ENCODE measurements around the gene COQ9. TPM values are rescaled to one million over a fixed set of nuclear protein-coding genes. Genes with fewer than 3 reads are reported as not detected.

COQ9 gene
- total and polyA plus RNA-seq, 2 experiments from 2014 or later = 26.6 to 36.3 TPM

- no peaks in the 10 kb centered on the region for H3K9me3 Mint-ChIP-seq
- H3K27ac Mint-ChIP-seq = no peak overlapping the region
- Histone ChIP-seq H3K4me3 (no peak overlapping the region), H3K27me3 (ENCODE audit: insufficient read depth) (peaks cover 17% of the 10 kb centered on the region; the same call in 1 of the 2 replicates), H3K4me2 (no peak overlapping the region), H3K27ac (ENCODE audit: low read depth) (no peak overlapping the region), H3K4me1 (ENCODE audit: insufficient read depth) (peaks cover 32% of the 10 kb centered on the region), H3K79me2 (replicated peaks; ENCODE audit: insufficient read depth) (no peaks in the 10 kb centered on the region; the same call in 1 of the 2 replicates), H3K36me3 (ENCODE audit: insufficient read depth) (no peaks in the 10 kb centered on the region), H4K20me1 (replicated peaks; ENCODE audit: insufficient read depth) (no peaks in the 10 kb centered on the region), H3K9me2 (ENCODE audit: insufficient read depth) (no peaks in the 10 kb centered on the region), H2AFZ (no peak overlapping the region), H3F3A (replicated peaks; ENCODE audit: low read depth) (no peaks in the 10 kb centered on the region)
- H3K27me3 Mint-ChIP-seq (ENCODE audit: insufficient read depth, low read depth, poor library complexity) = peaks cover 30% of the 10 kb centered on the region
- DNase-seq (ENCODE audit: low spot score) = no peak
- H3K4me1 Mint-ChIP-seq = peaks cover 41% of the 10 kb centered on the region
- no peak overlapping the region for H3K4me3 Mint-ChIP-seq
- no peak for ATAC-seq
- no peaks in the 10 kb centered on the region; the same call in 2 of the 3 replicates for H3K36me3 Mint-ChIP-seq (ENCODE audit: low read depth)
- TF ChIP-seq ZNF114 (CRISPR knock-in tag; IDR thresholded peaks at IDR 0.05) (no peak), POLR2AphosphoS5 (IDR thresholded peaks at IDR 0.05; ENCODE audit: low read depth) (no peak), NANOG (IDR thresholded peaks at IDR 0.05; ENCODE audit: borderline replicate concordance) (no peak), CREB1 (CRISPR knock-in tag; IDR thresholded peaks at IDR 0.05; ENCODE audit: low read depth) (no peak), CTCF (conservative IDR thresholded peaks at IDR 0.05; ENCODE audit: low read depth in 2 of 2) (no peak)
Observed at GRCh38 chr16:57482845-57483545, 35.7 kb downstream of the COQ9 start.

- Mint-ChIP-seq H3K27ac (no peak overlapping the region), H3K27me3 (ENCODE audit: insufficient read depth, low read depth, poor library complexity) (peaks cover 24% of the 10 kb centered on the region), H3K4me3 (peak overlapping the region; percentile 10; the same call in 1 of the 3 replicates), H3K36me3 (ENCODE audit: low read depth) (no peaks in the 10 kb centered on the region; the same call in 2 of the 3 replicates), H3K9me3 (peaks cover 7% of the 10 kb centered on the region; the same call in 2 of the 3 replicates), H3K4me1 (peaks cover 34% of the 10 kb centered on the region)
- no peaks in the 10 kb centered on the region for H4K20me1 ChIP-seq (replicated peaks; ENCODE audit: insufficient read depth)
- H3K4me3 ChIP-seq = no peak overlapping the region
- no peaks in the 10 kb centered on the region for H3K36me3 ChIP-seq (ENCODE audit: insufficient read depth)
- peaks cover 26% of the 10 kb centered on the region for H3K4me1 ChIP-seq (ENCODE audit: insufficient read depth)
- no peak overlapping the region for H2AFZ ChIP-seq
- no peaks in the 10 kb centered on the region for H3F3A ChIP-seq (replicated peaks; ENCODE audit: low read depth)
- H3K9me2 ChIP-seq (ENCODE audit: insufficient read depth) = no peaks in the 10 kb centered on the region
- DNase-seq (ENCODE audit: low spot score) (no peak), ATAC-seq (no peak)
- no peak overlapping the region for H3K27ac ChIP-seq (ENCODE audit: low read depth)
- no peaks in the 10 kb centered on the region for H3K79me2 ChIP-seq (replicated peaks; ENCODE audit: insufficient read depth)
- H3K4me2 ChIP-seq = no peak overlapping the region
- peaks cover 13% of the 10 kb centered on the region; the same call in 1 of the 2 replicates for H3K27me3 ChIP-seq (ENCODE audit: insufficient read depth)
- TF ChIP-seq EZH2phosphoT487 (IDR thresholded peaks at IDR 0.05; ENCODE audit: unreplicated experiment) = no peak
- no peak for TF ChIP-seq NANOG (IDR thresholded peaks at IDR 0.05; ENCODE audit: borderline replicate concordance)
- TF ChIP-seq ZNF331 (CRISPR knock-in tag; IDR thresholded peaks at IDR 0.05; ENCODE audit: low read depth) = no peak
- TF ChIP-seq ETS1 (IDR thresholded peaks at IDR 0.05) = no peak
- TF ChIP-seq, protein P1, sequence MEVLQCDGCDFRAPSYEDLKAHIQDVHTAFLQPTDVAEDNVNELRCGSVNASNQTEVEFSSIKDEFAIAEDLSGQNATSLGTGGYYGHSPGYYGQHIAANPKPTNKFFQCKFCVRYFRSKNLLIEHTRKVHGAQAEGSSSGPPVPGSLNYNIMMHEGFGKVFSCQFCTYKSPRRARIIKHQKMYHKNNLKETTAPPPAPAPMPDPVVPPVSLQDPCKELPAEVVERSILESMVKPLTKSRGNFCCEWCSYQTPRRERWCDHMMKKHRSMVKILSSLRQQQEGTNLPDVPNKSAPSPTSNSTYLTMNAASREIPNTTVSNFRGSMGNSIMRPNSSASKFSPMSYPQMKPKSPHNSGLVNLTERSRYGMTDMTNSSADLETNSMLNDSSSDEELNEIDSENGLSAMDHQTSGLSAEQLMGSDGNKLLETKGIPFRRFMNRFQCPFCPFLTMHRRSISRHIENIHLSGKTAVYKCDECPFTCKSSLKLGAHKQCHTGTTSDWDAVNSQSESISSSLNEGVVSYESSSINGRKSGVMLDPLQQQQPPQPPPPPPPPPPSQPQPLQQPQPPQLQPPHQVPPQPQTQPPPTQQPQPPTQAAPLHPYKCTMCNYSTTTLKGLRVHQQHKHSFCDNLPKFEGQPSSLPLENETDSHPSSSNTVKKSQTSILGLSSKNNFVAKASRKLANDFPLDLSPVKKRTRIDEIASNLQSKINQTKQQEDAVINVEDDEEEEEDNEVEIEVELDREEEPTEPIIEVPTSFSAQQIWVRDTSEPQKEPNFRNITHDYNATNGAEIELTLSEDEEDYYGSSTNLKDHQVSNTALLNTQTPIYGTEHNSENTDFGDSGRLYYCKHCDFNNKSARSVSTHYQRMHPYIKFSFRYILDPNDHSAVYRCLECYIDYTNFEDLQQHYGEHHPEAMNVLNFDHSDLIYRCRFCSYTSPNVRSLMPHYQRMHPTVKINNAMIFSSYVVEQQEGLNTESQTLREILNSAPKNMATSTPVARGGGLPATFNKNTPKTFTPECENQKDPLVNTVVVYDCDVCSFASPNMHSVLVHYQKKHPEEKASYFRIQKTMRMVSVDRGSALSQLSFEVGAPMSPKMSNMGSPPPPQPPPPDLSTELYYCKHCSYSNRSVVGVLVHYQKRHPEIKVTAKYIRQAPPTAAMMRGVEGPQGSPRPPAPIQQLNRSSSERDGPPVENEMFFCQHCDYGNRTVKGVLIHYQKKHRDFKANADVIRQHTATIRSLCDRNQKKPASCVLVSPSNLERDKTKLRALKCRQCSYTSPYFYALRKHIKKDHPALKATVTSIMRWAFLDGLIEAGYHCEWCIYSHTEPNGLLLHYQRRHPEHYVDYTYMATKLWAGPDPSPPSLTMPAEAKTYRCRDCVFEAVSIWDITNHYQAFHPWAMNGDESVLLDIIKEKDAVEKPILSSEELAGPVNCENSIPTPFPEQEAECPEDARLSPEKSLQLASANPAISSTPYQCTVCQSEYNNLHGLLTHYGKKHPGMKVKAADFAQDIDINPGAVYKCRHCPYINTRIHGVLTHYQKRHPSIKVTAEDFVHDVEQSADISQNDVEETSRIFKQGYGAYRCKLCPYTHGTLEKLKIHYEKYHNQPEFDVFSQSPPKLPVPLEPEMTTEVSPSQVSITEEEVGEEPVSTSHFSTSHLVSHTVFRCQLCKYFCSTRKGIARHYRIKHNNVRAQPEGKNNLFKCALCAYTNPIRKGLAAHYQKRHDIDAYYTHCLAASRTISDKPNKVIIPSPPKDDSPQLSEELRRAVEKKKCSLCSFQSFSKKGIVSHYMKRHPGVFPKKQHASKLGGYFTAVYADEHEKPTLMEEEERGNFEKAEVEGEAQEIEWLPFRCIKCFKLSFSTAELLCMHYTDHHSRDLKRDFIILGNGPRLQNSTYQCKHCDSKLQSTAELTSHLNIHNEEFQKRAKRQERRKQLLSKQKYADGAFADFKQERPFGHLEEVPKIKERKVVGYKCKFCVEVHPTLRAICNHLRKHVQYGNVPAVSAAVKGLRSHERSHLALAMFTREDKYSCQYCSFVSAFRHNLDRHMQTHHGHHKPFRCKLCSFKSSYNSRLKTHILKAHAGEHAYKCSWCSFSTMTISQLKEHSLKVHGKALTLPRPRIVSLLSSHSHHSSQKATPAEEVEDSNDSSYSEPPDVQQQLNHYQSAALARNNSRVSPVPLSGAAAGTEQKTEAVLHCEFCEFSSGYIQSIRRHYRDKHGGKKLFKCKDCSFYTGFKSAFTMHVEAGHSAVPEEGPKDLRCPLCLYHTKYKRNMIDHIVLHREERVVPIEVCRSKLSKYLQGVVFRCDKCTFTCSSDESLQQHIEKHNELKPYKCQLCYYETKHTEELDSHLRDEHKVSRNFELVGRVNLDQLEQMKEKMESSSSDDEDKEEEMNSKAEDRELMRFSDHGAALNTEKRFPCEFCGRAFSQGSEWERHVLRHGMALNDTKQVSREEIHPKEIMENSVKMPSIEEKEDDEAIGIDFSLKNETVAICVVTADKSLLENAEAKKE (CRISPR knock-in tag; IDR thresholded peaks at IDR 0.05) = no peak
- TF ChIP-seq JUNB (IDR thresholded peaks at IDR 0.05; ENCODE audit: unreplicated experiment) = no peak
- no peak for TF ChIP-seq STAT1 (IDR thresholded peaks at IDR 0.05; ENCODE audit: unreplicated experiment)
Observed at GRCh38 chr16:57483725-57484514, 36.6 kb downstream of the COQ9 start.

Data from GM23338 (cell line).